Keratinocyte (primary cell): ENCODE results near the gene TEAD4. TPM values are rescaled to one million over a fixed set of nuclear protein-coding genes. Genes with fewer than 3 reads are reported as not detected.

ENCODE experiments used
- DNase-seq: peaks from one replicate; pipeline ENCODE4 v3.0.0-alpha.2; 2011; ENCODE audit warnings: low read depth, missing footprints, low spot score
- FAIRE-seq: peaks from 2 replicates; lab custom pipeline; 2011; peaks lifted over from hg19 to GRCh38; lab: Jason Lieb, UNC
- H2AFZ ChIP-seq: 2 replicates; pipeline ENCODE4 v1.6.0; 2012; ENCODE audit warnings: low read length, control low read depth, inconsistent platforms; ENCODE audit not compliant: control insufficient read depth
- H3K27ac ChIP-seq: 2 replicates; pipeline ENCODE4 v1.5.1; 2011; ENCODE audit warnings: low read length; ENCODE audit not compliant: control insufficient read depth, insufficient read depth
- H3K27me3 ChIP-seq: 3 replicates; pipeline ENCODE4 v1.6.0; 2011; ENCODE audit warnings: low read length; ENCODE audit not compliant: control insufficient read depth, insufficient read depth; ENCODE audit errors: extremely low read depth
- H3K36me3 ChIP-seq, 2 experiments: 2 replicates in 1 of 2; 3 replicates in 1 of 2; pipeline ENCODE4 v1.5.1; 2011; ENCODE audit warnings: low read length in 2 of 2, mild to moderate bottlenecking in 1 of 2; ENCODE audit not compliant: control insufficient read depth in 2 of 2, insufficient read depth in 2 of 2; ENCODE audit errors: extremely low read depth in 1 of 2
- H3K4me1 ChIP-seq: 3 replicates; pipeline ENCODE4 v1.5.1; 2011; ENCODE audit warnings: low read length; ENCODE audit not compliant: control insufficient read depth, insufficient read depth; ENCODE audit errors: extremely low read depth
- H3K4me2 ChIP-seq: 3 replicates; pipeline ENCODE4 v1.6.0; 2011; ENCODE audit warnings: low read depth, low read length; ENCODE audit not compliant: control insufficient read depth, insufficient read depth; ENCODE audit errors: extremely low read depth
- H3K4me3 ChIP-seq, 3 experiments: fragments of 200-600 bp in 1 of 3; sonication (generic) in 1 of 3; 2 replicates in 2 of 3; 3 replicates in 1 of 3; pipeline ENCODE4 v1.5.1; 2011 to 2016; ENCODE audit warnings: low read length in 3 of 3, mild to moderate bottlenecking in 3 of 3, control low read depth in 2 of 3, inconsistent platforms in 1 of 3, low read depth in 1 of 3, mixed read lengths in 1 of 3, mixed run types in 1 of 3, moderate library complexity in 1 of 3; ENCODE audit not compliant: control insufficient read depth in 2 of 3, insufficient read depth in 2 of 3; ENCODE audit errors: extremely low read depth in 1 of 3
- H3K79me2 ChIP-seq: 2 replicates; pipeline ENCODE4 v1.6.0; 2012; ENCODE audit warnings: low read length; ENCODE audit not compliant: control insufficient read depth, insufficient read depth
- H3K9ac ChIP-seq: 3 replicates; pipeline ENCODE4 v1.6.0; 2011; ENCODE audit warnings: low read length; ENCODE audit not compliant: control insufficient read depth, insufficient read depth; ENCODE audit errors: extremely low read depth
- H3K9me1 ChIP-seq: 3 replicates; pipeline ENCODE4 v1.6.0; 2011; ENCODE audit warnings: low read length; ENCODE audit not compliant: control insufficient read depth, insufficient read depth; ENCODE audit errors: extremely low read depth
- H3K9me3 ChIP-seq: 2 replicates; pipeline ENCODE4 v1.5.1; 2012; ENCODE audit warnings: low read depth, low read length; ENCODE audit not compliant: control insufficient read depth
- H4K20me1 ChIP-seq: 3 replicates; pipeline ENCODE4 v1.6.0; 2011; ENCODE audit warnings: low read length; ENCODE audit not compliant: control insufficient read depth, insufficient read depth; ENCODE audit errors: extremely low read depth
- EZH2 ChIP-seq: IDR thresholded peaks from one replicate; pipeline ENCODE4 v1.6.1; 2012; ENCODE audit warnings: inconsistent platforms, mild to moderate bottlenecking, low read length, moderate library complexity
- dilution Hi-C: fragments of 300-500 bp; cut with MboI; formaldehyde crosslinking; loops from one replicate; pipeline ENCODE4 v1.7.0; 2020; ENCODE audit warnings: low sequenced_read_pairs; ENCODE audit not compliant: extremely low pct_ligation_motif_present
- polyA plus RNA-seq, 5 experiments: library from polyadenylated mRNA; depleted of rRNA in 3 of 5; stranded (reverse) in 3 of 5; stranded (forward) in 1 of 5; unstranded in 1 of 5; fragments of >200 nt; gene quantifications; 1 replicate in 1 of 5; 2 replicates in 3 of 5; 3 replicates in 1 of 5; pipeline versions ENCODE4 v1.2.1 to v1.2.3, GENCODE V29; 2011 to 2012; ENCODE audit warnings: missing spikeins in 2 of 5, low read depth in 1 of 5, low replicate concordance in 1 of 5
- TF ChIP-seq, protein P1 (sequence below), 3 experiments: IDR thresholded peaks in 1 of 3; conservative IDR thresholded peaks in 1 of 3; optimal IDR thresholded peaks in 1 of 3; 2 replicates in 2 of 3; 3 replicates in 1 of 3; pipeline versions ENCODE3 to v1.5.1; 2011; ENCODE audit warnings: low read length in 3 of 3, mild to moderate bottlenecking in 3 of 3, moderate library complexity in 2 of 3, control low read depth in 1 of 3, inconsistent platforms in 1 of 3; ENCODE audit not compliant: insufficient read depth in 2 of 3; ENCODE audit errors: extremely low read depth in 1 of 3

Gene TEAD4
- polyA plus RNA-seq, 1 donor (not counting 4 experiments of a cell fraction or from before 2014, with no cell fraction given): 8.1 TPM

- no peak overlapping the region for H2AFZ ChIP-seq
- DNase-seq (no peak), FAIRE-seq (no peak)
- no peaks in the 10 kb centered on the region for H3K9me3 ChIP-seq
- H3K36me3 ChIP-seq: peaks cover 0 to 3% of the 10 kb centered on the region in 2 experiments
- H3K79me2 ChIP-seq: no peaks in the 10 kb centered on the region
- no peak overlapping the region for H3K4me2 ChIP-seq
- H3K9ac ChIP-seq: no peak overlapping the region
- dilution Hi-C loops: no loop called here
- H3K4me3 ChIP-seq: no peak overlapping the region
- H4K20me1 ChIP-seq: peaks cover 2% of the 10 kb centered on the region
- no peaks in the 10 kb centered on the region for H3K27me3 ChIP-seq
- peaks cover 7% of the 10 kb centered on the region for H3K4me1 ChIP-seq
- peaks cover 2% of the 10 kb centered on the region for H3K9me1 ChIP-seq
- TF ChIP-seq EZH2: no peak
- TF ChIP-seq, protein P1, sequence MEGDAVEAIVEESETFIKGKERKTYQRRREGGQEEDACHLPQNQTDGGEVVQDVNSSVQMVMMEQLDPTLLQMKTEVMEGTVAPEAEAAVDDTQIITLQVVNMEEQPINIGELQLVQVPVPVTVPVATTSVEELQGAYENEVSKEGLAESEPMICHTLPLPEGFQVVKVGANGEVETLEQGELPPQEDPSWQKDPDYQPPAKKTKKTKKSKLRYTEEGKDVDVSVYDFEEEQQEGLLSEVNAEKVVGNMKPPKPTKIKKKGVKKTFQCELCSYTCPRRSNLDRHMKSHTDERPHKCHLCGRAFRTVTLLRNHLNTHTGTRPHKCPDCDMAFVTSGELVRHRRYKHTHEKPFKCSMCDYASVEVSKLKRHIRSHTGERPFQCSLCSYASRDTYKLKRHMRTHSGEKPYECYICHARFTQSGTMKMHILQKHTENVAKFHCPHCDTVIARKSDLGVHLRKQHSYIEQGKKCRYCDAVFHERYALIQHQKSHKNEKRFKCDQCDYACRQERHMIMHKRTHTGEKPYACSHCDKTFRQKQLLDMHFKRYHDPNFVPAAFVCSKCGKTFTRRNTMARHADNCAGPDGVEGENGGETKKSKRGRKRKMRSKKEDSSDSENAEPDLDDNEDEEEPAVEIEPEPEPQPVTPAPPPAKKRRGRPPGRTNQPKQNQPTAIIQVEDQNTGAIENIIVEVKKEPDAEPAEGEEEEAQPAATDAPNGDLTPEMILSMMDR (optimal IDR thresholded peaks at IDR 0.05 in 1 of 3, IDR thresholded peaks at IDR 0.05 in 1 of 3, conservative IDR thresholded peaks at IDR 0.05 in 1 of 3; ENCODE audit: extremely low read depth in 1 of 3, insufficient read depth in 2 of 3, low read length in 3 of 3): no peak
- H3K27ac ChIP-seq: no peak overlapping the region
Measured at GRCh38 chr12:2976581-2976996, 17.4 kb downstream of the TEAD4 start.

- FAIRE-seq (no peak), DNase-seq (no peak)
- Histone ChIP-seq H3K9me3 (no peaks in the 10 kb centered on the region), H3K4me1 (peaks cover 7% of the 10 kb centered on the region), H4K20me1 (peaks cover 2% of the 10 kb centered on the region), H3K27ac (no peak overlapping the region), H3K9ac (no peak overlapping the region), H3K4me2 (no peak overlapping the region), H3K4me3 (no peak overlapping the region), H2AFZ (no peak overlapping the region), H3K27me3 (no peaks in the 10 kb centered on the region), H3K36me3 (peaks cover 0 to 3% of the 10 kb centered on the region in 2 experiments), H3K79me2 (no peaks in the 10 kb centered on the region), H3K9me1 (peaks cover 2% of the 10 kb centered on the region)
- dilution Hi-C loops: no loop called here
- TF ChIP-seq, protein P1 (optimal IDR thresholded peaks at IDR 0.05 in 1 of 3, IDR thresholded peaks at IDR 0.05 in 1 of 3, conservative IDR thresholded peaks at IDR 0.05 in 1 of 3; ENCODE audit: extremely low read depth in 1 of 3, insufficient read depth in 2 of 3, low read length in 3 of 3): no peak
- TF ChIP-seq EZH2: no peak
Measured at GRCh38 chr12:2977776-2978175, 18.6 kb downstream of the TEAD4 start.
